Vagina (tissue), 2 donors: ENCODE results near the gene DST. TPM values are rescaled to one million over a fixed set of nuclear protein-coding genes. Genes with fewer than 3 reads are reported as not detected.

Experiments
- DNase-seq, 2 donors: peaks; one replicate each; pipeline ENCODE4 v3.0.0-alpha.2; 2017; ENCODE audit errors: extremely low spot score in 2 of 2
- H3K27ac ChIP-seq: fragments of 200-600 bp; sonication (generic); one replicate; pipeline ENCODE4 v1.5.1; 2019
- H3K27me3 ChIP-seq: fragments of 200-600 bp; sonication (generic); one replicate; pipeline ENCODE4 v1.5.1; 2019
- H3K36me3 ChIP-seq, 2 donors: fragments of 200-600 bp; sonication (generic); one replicate each; pipeline ENCODE4 v1.5.1; 2017 to 2019
- H3K4me1 ChIP-seq: fragments of 200-600 bp; sonication (generic); one replicate; pipeline ENCODE4 v1.5.1; 2019
- H3K4me3 ChIP-seq, 2 donors: fragments of 200-600 bp; sonication (generic); 1 replicate in 1 of 2; 2 replicates in 1 of 2; pipeline ENCODE4 v1.5.1; 2016 to 2019
- H3K9me3 ChIP-seq: fragments of 200-600 bp; sonication (generic); one replicate; pipeline ENCODE4 v1.5.1; 2019
- POLR2A ChIP-seq, 2 donors: fragments of 450-650 bp; IDR thresholded peaks; one replicate each; pipeline ENCODE4 v1.6.1; 2017; ENCODE audit warnings: antibody characterized with exemption in 2 of 2, mild to moderate bottlenecking in 2 of 2, moderate library complexity in 2 of 2
- POLR2AphosphoS5 ChIP-seq, 2 donors: sonication (generic); formaldehyde crosslinking; IDR thresholded peaks; one replicate each; pipeline ENCODE4 v1.9.0; 2017; ENCODE audit warnings: antibody characterized with exemption in 2 of 2, mild to moderate bottlenecking in 2 of 2, low read depth in 1 of 2; ENCODE audit not compliant: insufficient read depth in 1 of 2
- intact Hi-C: fragments of 100-400 bp; cut with DNase I; formaldehyde crosslinking; loops from one replicate; pipeline ENCODE4 v1.15.1; 2023
- total RNA-seq: library from RNA; depleted of rRNA; stranded (reverse); fragments of >200 nt; gene quantifications from one replicate; pipeline ENCODE4 v1.2.3, GENCODE V29; 2016
- TF ChIP-seq, protein P1 (sequence below), 3 experiments: fragments of 450-650 bp in 2 of 3; fragments of 200-600 bp in 1 of 3; sonication (generic) in 1 of 3; IDR thresholded peaks; one replicate each; pipeline ENCODE4 v1.5.1; 2017 to 2019; ENCODE audit warnings: antibody characterized with exemption in 3 of 3, mild to moderate bottlenecking in 2 of 3, moderate library complexity in 2 of 3

Gene DST
- total RNA-seq, 1 donor from 2014 or later: 460 TPM

- Histone ChIP-seq H3K4me1 (peaks cover 10% of the 10 kb centered on the region), H3K9me3 (no peaks in the 10 kb centered on the region), H3K27me3 (no peaks in the 10 kb centered on the region), H3K27ac (no peak overlapping the region), H3K36me3 (no peaks in the 10 kb centered on the region), H3K4me3 (no peak overlapping the region)
- DNase-seq: no peak
- TF ChIP-seq POLR2A (IDR thresholded peaks at IDR 0.05) (no peak), POLR2AphosphoS5 (IDR thresholded peaks at IDR 0.05; ENCODE audit: insufficient read depth in 1 of 2, low read depth in 1 of 2) (no peak)
- TF ChIP-seq, protein P1, sequence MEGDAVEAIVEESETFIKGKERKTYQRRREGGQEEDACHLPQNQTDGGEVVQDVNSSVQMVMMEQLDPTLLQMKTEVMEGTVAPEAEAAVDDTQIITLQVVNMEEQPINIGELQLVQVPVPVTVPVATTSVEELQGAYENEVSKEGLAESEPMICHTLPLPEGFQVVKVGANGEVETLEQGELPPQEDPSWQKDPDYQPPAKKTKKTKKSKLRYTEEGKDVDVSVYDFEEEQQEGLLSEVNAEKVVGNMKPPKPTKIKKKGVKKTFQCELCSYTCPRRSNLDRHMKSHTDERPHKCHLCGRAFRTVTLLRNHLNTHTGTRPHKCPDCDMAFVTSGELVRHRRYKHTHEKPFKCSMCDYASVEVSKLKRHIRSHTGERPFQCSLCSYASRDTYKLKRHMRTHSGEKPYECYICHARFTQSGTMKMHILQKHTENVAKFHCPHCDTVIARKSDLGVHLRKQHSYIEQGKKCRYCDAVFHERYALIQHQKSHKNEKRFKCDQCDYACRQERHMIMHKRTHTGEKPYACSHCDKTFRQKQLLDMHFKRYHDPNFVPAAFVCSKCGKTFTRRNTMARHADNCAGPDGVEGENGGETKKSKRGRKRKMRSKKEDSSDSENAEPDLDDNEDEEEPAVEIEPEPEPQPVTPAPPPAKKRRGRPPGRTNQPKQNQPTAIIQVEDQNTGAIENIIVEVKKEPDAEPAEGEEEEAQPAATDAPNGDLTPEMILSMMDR (IDR thresholded peaks at IDR 0.05): no peak
- intact Hi-C loops: no loop called here
These were observed 222.4 kb downstream of the DST start for GRCh38 chr6:56420296-56420695.

DNA sequence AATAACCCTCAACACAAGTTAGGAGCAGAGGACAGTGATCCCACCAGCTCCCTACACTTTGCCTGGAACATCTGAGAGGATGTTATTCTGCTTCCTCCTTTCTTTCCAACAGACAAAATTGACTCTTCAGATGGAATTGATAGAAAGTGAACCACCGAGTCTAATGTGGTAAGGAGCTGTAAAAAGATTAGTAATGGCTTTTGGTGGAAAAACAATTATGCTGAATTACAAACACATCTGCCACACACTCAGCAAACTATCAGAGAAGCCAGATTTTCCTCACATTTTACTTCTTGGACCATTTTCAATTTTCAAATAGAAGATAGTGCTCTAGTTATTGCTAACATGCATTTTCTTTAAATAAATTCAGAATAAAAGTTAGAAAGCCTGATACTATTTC lies 223.5 kb downstream of the DST start:
- Histone ChIP-seq H3K4me3 (no peak overlapping the region), H3K36me3 (no peaks in the 10 kb centered on the region), H3K4me1 (peaks cover 10% of the 10 kb centered on the region), H3K9me3 (no peaks in the 10 kb centered on the region), H3K27ac (no peak overlapping the region), H3K27me3 (no peaks in the 10 kb centered on the region)
- TF ChIP-seq, protein P1 (IDR thresholded peaks at IDR 0.05): no peak
- TF ChIP-seq POLR2A (IDR thresholded peaks at IDR 0.05) (no peak), POLR2AphosphoS5 (IDR thresholded peaks at IDR 0.05; ENCODE audit: insufficient read depth in 1 of 2, low read depth in 1 of 2) (no peak)
- DNase-seq: no peak
- intact Hi-C loops: no loop called here

GRCh38 chr6:56417823-56418222 lies 224.9 kb downstream of the DST start:
- H3K27ac ChIP-seq: no peak overlapping the region
- intact Hi-C loops: no loop called here
- H3K4me1 ChIP-seq: peaks cover 10% of the 10 kb centered on the region
- no peak overlapping the region for H3K4me3 ChIP-seq
- TF ChIP-seq POLR2A (IDR thresholded peaks at IDR 0.05): no peak
- TF ChIP-seq, protein P1 (IDR thresholded peaks at IDR 0.05): no peak
- no peak for TF ChIP-seq POLR2AphosphoS5 (IDR thresholded peaks at IDR 0.05; ENCODE audit: insufficient read depth in 1 of 2, low read depth in 1 of 2)
- H3K27me3 ChIP-seq: no peaks in the 10 kb centered on the region
- DNase-seq: no peak
- no peaks in the 10 kb centered on the region for H3K9me3 ChIP-seq
- no peaks in the 10 kb centered on the region for H3K36me3 ChIP-seq

DNA sequence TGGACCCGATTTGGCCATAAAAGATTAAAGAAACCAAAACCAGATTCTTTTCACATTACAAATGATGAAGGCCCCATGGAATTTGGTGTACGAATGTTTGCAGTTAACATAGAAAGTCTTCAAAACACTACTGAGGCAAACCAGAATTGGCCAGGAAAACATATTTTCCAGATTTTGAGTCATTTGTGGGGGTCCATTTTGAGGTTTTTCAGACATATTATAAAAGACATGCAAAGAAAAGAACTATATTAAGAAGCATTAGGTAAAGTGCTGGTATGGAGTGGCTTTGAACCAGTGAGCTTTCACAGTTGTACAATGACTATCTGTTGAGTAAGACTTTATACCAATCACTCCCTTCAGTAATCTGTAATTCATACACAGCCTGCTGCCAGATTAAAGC lies 226.4 kb downstream of the DST start:
- peaks cover 10% of the 10 kb centered on the region for H3K4me1 ChIP-seq
- intact Hi-C loops: no loop called here
- peak overlapping the region; percentile 7 for H3K27ac ChIP-seq
- H3K9me3 ChIP-seq: no peaks in the 10 kb centered on the region
- H3K36me3 ChIP-seq: no peaks in the 10 kb centered on the region
- H3K4me3 ChIP-seq: no peak overlapping the region
- DNase-seq: no peak
- H3K27me3 ChIP-seq: no peaks in the 10 kb centered on the region
- no peak for TF ChIP-seq POLR2AphosphoS5 (IDR thresholded peaks at IDR 0.05; ENCODE audit: insufficient read depth in 1 of 2, low read depth in 1 of 2)
- TF ChIP-seq, protein P1 (IDR thresholded peaks at IDR 0.05): no peak
- no peak for TF ChIP-seq POLR2A (IDR thresholded peaks at IDR 0.05)

- intact Hi-C loops: no loop called here
- Histone ChIP-seq H3K9me3 (no peaks in the 10 kb centered on the region), H3K27me3 (no peaks in the 10 kb centered on the region), H3K36me3 (no peaks in the 10 kb centered on the region), H3K4me1 (no peaks in the 10 kb centered on the region), H3K4me3 (no peak overlapping the region), H3K27ac (no peak overlapping the region)
- DNase-seq: no peak
- TF ChIP-seq, protein P1 (IDR thresholded peaks at IDR 0.05): no peak
- no peak for TF ChIP-seq POLR2A (IDR thresholded peaks at IDR 0.05)
These were observed 233.7 kb downstream of the DST start for GRCh38 chr6:56408976-56409375.
